Stimulated activated naive CD4-positive, alpha-beta T cell (primary cell): ENCODE measurements around the gene EPHB3.

Source experiments
- DNase-seq, 6 experiments: peaks; one replicate each; lab custom pipeline; 2025; lab: John Stamatoyannopoulos, UW

The EPHB3 gene

DNA sequence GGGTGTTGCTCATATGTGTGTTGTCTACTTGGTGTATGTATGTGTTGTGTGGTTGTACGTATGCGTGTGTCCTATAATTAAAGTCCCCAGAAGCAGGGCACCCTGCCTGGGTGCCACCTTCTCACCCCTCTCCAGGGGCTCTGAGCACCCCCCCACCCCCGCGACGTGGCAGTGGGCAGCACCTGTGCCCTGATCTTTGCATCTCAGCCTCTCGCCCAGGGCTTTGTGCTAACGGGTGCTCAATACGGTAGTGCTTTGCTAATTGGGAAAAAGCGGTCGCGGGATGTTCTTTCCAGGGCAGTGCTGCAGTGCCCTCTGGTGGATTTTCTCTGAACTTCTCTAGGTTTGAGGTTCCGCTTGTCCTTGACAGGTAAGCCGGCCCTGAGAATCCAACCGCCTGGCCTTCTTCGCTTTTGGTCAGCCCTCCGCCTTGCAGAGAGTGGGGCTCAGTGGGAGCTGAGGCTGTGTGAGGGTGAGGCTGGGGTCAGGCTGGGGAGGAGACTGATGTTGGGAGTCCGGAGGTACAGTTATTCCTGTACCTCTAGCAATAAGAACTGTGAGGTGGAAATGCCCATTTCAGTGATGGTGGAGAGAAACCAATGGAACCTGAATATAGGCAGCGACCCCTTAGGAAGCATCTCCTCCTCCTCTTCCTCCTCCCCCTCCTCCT, 17.6 kb upstream of the EPHB3 start:
- peak; percentile 58 to 90 (median 65) for DNase-seq

DNA sequence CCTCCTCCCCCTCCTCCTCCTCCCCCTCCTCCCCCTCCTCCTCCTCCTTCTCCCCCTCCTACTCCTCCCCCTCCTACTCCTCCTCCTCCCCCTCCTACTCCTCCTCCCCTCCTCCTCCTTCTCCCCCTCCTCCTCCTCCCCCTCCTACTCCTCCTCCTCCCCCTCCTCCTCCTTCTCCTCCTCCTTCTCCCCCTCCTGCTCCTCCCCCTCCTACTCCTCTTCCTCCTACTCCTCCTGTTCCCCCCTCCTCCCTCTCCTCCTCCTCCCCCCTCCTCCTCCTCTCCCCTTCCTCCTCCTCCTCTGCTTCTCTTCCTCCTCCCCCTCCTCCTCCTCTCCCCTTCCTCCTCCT, 17.1 kb upstream of the EPHB3 start:
- DNase-seq = no peak

DNA sequence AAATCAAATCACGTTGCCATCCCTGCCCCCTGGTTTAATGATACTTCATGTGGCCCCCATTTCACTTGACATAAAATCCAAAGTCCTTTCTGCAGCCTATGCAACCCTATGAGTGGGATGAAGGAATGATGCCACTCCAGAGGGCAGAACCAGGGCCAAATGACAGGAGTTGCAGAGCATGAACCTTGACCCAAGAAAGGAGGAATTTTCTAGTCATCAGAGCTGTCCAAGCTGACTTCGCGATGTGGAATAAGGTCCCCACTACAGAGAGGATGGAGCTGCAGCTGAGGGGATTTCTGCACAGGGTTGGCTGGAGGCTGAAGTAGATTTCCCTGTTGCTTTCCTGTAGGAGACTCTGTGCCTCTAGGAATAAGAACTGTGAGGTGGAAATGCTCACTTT, 15.8 kb upstream of the EPHB3 start:
- no peak for DNase-seq

DNA sequence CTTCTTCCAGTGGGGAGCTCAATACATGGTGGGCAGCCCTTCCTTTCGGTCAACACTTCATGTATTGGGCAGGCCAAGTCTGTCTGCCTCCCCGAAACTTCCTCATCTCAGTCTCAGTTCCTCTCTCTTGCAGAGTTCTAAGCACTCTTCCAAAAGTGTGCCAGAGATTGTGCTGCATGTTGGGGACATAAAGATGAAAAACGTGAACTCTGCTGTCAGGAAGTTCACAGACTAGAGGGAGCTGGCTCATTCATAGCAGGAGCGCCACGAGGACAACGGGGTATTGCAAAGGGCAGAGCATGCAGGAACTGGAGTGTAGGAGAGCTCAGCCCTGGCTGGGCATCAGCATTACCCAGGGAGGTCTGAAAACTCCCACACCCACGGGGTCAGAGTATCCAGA, 15.3 kb upstream of the EPHB3 start:
- no peak for DNase-seq

DNA sequence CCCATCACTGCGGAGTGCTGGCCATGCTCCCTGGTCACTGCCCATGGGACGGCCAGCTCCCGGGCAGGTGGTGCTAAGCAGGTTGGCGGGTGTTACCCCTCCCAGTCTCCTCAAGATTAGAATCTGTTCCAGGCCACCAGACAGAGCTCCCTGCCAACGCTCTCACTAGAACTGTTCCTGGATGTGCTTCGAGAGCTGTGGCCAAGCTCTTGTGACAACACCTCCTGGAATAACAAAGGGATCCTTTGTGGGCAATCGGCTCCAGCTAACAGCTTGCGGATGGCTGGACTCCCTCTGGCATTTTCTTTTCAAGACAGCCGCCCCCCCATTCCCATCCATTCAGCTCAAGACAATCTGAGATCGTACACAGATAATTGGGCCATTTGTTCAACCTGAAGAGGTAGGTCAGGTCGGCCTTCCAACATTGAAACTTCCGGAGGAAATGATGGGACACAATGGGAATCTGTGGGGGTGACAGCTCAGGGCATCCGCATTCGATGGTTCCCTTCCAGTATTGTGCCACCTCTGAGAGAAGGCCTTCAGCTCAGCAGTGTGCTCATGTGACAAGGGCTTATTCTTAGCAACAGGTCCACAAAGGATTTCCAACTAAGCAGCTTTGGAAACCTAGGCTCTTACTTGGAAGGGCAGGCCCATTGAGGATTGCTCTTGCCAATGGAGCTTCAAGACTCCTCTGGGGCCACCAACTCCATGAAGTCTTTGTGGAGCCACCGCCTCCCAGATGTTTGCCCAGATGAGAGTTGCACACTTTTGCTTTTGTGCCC, 11.6 kb upstream of the EPHB3 start:
- DNase-seq = no peak

DNA sequence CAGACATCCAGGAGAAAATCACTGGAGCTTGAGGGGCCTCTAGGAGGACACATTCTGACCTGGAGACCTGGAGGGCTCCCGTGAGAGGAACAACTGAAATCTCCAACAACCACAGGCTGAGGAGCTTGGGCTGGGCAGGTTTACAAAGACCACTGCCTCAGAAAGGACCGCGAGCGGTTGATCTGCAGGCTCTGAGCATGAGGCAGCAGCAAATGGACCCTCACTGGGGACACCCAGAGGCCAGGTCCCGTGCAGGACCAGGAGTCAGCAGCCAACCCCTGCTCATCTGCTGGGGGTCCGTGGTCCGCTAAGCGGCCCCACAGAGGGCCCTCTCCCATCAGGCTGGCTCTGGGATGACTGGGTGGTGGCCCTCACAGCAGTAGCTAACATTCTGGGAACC, 10.5 kb upstream of the EPHB3 start:
- no peak for DNase-seq

DNA sequence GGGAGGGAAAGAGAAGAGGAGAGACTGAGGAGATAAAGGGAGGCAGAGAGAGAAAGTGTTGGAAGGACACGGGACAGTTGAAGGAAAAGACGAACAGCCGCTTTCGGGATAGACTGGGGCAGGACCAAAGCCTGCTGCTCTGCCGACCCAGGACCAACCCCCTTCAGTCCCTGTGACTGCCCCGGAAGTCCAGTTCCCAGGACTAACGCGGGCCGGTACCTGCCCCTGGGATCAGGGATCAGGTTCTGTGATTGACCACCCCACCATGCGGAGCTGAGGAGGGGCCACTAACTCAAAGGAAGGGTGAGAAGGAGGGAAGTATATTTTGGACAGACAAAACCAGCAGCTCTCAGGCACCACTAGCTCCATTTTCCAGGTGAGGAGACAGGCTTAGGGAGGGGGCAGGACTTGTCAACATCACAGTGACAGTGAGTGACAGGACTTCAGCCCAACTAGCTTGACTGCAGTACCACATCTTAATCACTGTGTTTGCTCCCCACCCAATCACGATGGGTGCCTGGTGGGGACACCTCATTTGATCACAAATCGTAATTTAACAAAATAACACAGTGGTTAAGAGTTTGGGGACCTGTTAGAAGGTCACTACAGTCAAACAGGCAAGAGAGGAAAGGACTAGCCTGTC, 9.8 kb upstream of the EPHB3 start:
- DNase-seq = no peak

DNA sequence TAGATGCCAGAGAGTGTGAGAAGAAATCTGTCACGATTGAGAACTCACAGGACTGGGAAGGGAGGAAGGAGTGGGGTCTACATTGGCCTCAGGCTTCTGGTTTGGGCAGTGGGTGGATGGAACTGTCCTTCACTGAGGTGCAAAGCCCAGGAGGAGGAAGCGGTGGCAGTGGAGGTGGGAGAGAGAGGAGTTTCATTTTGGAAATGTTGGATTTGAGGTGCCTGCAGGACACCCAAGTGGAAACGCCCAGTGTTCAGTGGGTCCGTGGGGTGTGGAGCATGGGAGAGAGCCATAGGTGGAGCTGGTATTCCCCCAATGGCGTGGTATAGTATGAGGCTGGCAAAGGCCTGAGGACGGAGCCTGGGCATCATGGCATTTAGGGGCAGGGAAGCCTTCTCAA, 9.3 kb upstream of the EPHB3 start:
- no peak for DNase-seq

DNA sequence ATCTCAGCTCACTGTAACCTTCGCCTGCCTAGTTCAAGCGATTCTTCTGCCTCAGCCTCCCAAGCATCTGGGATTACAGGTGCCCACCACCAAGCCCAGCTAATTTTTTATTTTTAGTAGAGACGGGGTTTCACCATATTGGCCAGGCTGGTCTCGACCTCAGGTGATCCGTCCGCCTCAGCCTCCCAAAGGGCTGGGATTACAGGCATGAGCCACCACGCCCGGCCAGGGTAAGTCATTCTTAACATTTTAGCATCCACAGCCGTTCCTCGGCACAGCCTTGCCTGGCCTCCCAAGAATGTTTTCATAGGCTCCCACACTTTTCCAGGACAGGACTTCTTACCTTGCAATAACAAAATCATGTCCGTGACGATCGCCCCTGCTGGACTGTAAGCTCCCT, 8.7 kb upstream of the EPHB3 start:
- DNase-seq = no peak

DNA sequence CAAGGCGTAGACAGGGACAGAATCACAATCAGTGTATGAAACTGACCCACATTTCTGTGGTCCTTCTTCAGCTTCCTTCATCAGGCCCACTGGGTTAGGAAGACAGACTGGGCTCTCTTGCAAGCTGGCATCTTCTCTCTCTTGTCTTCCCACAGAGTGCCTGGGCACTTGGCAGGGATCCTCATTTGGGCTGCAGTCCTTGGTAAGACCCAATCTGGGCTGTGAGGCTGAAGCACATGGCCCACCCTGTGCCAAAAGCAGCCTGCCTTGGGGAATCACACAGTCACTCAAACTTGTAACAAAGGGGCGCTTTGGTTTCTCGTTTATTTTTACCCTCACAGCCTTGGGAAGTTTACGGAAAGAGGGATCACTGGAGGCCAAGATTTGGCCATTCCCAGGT, 8.2 kb upstream of the EPHB3 start:
- no peak for DNase-seq

DNA sequence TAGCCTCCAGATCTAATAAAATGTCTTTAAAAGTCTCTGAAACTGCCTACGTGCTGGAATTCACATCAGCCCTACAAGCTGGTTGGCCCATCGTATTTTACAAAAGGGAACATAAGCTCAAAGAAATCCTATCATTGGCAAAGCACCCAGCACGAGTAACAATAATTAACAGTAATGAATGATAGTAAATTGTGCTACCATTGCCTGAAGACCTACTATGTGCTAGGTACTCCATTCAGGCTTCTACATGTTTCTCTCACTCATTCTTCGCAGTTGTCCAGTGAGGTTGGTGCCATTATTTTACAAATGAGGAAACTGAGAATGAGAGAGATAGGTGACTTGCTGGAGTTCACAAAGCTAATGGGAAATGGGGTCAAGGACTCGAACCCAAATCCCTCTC, 7.1 kb upstream of the EPHB3 start:
- no peak for DNase-seq

DNA sequence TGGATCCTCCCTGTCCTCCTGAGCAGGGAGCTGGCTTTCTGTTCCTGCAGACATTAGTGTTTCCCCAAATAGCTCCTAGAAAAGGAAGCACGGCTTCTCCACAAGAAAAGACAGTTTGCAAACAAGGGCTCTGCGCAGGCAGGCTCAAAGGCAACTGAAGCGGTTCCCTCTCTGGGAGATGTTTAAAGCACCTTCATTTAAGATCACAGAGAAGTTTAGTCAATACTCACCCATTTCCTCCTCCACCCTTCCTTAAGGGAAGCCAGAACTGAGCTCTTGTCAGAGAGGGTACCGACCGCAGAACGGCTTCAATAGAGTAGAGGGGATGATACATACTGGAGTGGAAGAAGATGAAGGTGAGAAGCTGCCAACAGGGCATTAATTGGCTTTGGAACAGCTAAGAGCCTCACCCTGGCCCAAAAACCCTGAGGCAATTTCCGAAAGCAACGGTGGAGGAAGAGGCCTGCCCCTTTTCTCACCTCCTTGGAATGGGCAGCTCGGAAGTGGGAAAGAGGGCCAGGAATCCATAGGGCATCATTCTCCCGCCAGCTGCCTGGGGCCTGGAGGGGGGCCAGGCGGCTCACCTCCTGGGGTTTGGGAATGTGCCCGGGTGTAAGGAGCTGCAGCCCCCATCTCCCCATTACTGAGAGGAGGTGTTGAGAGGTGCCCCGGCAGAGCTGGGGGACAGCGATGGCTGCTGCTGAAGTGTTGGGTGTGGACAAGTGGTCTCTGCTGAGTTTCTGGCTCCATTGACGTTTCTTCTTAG, 4.8 kb upstream of the EPHB3 start:
- peak; percentile 9 to 73 (median 44) for DNase-seq

DNA sequence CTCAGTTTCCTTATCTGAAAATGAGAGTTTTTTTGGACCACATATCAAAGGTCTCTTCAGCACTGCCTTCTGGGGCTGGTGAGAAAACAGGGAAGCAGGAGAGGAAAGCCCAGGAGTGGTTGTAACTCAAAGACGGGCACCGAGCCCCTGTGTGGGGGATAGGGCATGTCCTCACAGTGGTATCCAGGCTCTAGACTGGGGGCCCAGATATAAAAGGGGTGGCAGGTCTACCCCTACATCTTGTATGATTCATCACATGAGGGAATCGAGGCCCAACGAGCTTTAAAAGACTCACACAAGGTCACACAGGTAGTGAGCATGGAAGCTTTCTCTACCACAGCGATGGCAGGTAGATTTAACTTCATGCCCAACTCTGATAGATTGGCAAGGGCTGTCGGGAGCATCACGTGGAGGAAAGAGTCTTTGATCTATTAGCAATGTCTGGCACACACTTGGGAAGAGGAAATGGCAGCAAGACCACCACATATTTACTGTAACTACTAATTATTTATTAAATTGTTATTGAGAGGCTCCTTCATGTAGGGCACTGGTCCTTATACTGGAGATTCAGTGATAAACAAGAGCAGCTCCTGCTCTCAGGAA, 4.1 kb upstream of the EPHB3 start:
- DNase-seq = no peak

DNA sequence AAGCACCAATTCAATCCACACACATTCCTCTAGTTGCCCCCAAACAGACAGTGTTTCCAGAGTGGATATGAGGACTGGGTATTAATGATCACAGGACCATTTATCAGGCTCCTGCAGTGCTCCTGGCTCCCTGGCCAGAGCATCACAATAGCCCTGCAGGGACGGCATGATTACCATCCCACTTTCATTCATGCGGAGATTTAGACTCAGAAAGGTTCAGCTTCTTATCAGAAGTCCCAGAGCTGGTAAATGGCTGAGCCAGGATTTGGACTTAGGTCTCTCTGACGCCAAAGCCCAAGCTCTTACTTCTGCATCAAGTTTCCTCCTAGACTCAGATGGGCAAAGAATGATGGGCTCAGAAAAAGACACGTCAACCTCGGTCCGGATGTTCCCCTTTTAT, 2.9 kb upstream of the EPHB3 start:
- DNase-seq = no peak

DNA sequence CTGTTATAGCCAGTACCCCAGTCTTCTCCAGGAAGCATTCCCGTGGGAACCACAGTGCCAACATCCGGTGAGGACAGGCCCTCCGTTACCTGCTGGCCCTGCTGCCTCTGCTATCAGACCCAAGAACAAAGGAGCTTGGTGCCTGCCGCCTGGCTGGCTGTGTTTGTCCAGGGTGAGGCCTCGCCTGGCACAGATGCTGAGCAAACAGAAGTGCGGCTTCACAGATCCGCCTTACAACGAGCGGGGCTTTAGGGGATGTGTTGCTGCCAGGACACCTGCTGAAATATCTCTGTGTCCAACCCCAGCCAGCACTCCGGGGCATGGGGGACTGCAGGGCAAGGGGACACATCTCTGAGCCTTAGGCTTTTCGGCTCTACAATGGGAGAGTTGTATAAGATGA, 2.2 kb upstream of the EPHB3 start:
- DNase-seq = no peak

DNA sequence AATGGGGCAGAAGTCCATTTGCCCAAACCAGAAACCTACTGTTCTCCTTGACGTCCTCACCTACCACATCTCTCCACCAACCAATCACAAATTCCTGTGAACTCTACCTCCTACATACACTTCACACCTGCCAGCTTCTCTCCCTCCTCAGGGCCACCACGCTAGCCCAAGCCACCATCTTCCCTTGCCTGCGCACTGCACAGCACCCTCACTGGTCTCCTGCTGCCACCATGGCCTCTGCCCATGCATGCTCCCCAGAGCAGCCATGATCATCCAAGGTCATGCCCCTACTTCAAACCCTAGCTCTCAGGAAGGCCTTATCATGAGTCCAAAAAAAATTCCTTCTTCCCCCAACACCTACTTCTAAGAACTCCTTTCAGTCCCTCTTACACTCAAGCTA, 1.1 kb upstream of the EPHB3 start:
- no peak for DNase-seq

DNA sequence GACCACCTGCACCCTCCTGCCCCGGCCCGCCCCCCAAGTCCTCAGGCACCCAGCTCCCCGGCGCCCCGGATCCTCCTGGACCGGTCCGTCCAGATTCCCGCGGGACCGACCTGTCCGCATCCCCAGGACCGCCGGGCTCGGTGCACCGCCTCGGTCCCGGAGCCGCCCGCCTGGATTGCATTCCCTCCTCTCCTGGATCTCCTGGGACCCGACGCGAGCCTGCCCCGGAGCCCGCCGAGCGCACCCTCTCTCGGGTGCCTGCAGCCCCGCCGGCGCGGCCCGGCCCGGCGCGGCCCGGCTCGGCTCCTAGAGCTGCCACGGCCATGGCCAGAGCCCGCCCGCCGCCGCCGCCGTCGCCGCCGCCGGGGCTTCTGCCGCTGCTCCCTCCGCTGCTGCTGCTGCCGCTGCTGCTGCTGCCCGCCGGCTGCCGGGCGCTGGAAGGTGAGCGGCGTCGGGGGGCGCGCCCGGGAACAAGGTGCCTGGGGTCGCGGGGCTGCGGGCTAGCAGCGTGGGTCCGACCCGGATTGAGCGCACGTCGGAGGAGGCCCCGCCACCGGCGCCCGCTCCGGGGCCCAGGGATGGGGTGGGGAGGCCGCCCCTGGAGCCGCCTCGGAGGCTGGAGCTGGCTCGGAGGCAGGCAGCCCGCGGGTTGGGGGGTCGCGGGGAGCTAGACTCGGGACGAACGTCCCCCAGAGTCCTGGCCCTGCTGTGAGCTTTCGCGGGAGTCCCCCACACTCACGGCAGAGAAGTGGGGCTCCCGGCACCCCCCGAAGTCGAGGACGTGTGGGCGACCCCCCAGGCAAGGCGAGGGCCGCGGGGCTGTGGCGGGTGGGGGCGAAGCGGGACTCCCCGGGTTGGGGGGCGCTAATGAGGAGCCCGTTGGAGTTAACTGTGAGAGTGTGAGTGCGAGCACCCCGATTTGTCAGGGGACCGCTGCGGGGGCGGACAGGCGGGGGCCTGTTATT, 610 bp downstream of the EPHB3 start:
- DNase-seq = peak in 1 of 6 experiments; percentile 37

DNA sequence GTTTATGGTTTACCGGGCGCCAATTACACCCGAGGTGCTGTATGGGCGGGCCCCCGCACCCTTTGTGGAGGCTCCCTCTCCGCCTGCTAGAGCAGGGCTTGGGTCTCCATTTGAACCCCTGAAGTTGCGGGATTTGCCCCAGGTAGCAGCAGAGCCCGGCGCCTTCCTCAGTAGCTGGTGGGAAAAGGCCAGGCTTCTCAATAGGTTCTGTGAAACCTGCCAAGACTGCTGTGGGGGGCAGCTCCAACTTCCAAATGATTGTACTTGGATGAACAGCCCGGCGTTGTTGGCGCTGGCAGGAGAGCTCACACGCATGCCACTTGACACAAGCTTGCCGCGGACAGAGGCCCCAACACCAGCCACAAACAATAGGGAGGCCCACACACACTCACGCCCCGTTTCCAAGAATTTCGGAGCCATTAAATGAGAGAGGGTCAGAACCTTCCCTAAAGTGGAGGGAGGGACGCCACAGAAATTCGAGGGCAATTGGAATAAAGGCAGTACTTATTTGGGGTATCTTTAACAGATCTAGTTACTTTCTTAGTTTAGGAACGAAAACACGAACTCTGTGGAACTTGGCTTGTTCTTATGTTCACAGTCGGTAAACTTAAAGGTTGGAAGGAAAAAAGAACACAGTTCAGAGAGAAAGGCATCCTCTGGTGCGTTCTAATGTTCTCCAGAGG, 1.4 kb downstream of the EPHB3 start:
- peak in 1 of 6 experiments; percentile 15 for DNase-seq

DNA sequence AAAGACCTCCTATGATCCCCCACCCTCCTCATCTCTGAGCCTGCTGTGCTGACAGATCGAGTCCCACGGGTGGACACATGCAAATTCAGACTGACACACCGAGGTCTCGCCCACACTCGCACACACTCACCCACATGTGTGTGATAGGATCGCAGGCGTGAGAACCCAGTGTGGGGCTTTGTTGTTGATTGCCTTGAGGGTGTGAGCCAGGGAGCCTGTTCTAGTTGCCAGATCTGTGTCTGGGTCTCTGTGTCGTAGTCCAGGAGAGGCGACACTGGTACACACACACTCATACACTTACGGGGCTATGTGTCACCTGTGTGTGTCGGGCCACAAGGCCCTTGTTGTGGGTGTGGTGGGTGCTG, 2.0 kb downstream of the EPHB3 start:
- no peak for DNase-seq

DNA sequence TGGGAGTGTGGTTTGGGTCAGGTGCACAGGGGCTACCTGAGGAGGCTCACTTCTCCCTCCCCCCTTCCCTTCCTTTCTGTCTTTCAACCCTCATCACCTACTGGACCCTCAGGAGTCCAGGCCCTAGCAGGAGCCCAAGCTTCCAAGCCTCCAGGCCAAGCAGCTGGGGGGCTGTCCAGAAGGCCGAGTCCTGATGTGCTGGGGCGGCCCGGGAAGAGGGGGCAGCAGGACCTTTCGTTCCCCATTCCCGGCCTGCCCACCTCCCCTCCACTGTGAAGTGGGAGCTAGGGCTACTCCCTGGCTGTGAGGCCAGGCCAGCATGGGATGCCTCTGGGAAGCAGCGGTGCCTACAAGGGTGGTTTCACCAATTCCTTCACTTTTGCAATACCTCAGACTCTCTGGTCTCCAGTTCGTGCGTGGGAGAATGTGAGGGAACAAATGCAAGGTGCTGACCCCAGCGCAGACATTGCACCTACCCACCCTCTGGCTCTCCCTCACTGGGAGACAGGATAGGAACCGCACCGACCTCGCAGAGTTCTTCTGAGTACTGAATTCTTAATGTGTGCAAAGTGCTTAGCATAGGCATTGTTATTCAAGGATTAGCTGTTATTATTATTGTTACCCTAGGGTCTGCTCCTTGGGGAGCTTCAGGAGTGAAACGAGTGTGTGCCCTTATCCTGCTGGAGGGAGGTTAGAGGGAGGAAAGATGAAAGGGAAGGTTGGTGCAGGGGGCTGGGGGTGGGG, 2.5 kb downstream of the EPHB3 start:
- DNase-seq = no peak
